T47D (cell line): ENCODE measurements around the gene CASKIN2.
"Not testable (repeated sequence)": the region's sequence is repeated elsewhere in the genome, so short reads cannot be mapped to it uniquely, and the experiment has no call there.

ENCODE experiments used
- DNase-seq, 2 experiments: peaks; one replicate each; pipeline versions ENCODE4 v3.0.0 to v3.0.0-alpha.2; 2011 to 2012; ENCODE audit warnings: low read depth in 1 of 2, low spot score in 1 of 2
- JUND ChIP-seq: IDR thresholded peaks from 2 replicates; pipeline ENCODE4 v1.6.1; 2012; ENCODE audit warnings: low read depth
- in situ Hi-C: cut with HindIII; loops from 2 replicates; pipeline ENCODE4 v1.10.0; 2016; ENCODE audit warnings: low sequenced_read_pairs, low pct_unique_long_range_greater_than_20kb

Gene CASKIN2

DNA sequence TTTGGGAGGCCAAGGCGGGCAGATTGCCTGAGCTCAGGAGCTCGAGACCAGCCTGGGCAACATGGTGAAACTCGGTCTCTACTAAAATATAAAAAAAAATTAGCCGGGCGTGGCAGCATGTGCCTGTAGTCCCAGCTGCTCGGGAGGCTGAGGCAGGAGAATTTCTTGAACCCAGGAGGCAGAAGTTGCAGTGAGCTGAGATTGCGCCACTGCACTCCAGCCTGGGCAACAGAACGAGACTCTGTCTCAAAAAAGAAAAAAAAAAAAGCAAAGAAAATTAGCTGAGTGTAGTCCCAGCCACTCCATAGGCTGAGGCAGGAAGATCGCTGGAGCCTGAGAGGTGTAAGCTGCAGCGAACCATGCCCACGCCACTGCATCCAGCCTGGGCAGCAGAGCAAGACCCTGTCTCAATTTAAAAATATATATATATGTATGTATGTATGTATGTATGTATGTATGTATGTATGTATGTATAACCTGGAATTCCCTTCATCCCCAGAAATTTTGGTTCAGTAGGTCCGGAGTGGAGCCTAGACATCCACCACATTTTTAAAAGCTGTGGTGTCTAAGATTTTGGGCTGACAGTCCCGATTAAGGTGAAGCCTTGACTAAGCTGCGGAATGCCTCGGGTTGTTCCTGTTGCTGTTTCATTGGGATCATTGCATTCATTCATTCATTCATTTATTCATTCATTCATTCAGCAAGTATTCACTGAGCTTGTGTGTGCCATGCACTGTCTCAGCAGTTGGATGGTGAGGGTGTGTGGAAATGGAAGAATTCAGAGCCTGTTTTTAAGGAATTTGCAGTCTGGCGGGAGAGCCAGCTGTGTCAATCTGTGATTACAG lies 33.0 kb downstream of the CASKIN2 start:
- in situ Hi-C loops: no loop called here
- no peak for DNase-seq
- TF ChIP-seq JUND: no peak

- no peak for TF ChIP-seq JUND
- no peak for DNase-seq
- in situ Hi-C loops: no loop called here
Measured at GRCh38 chr17:75481194-75482068, 33.9 kb downstream of the CASKIN2 start.

- TF ChIP-seq JUND: no peak
- no peak for DNase-seq
- in situ Hi-C loops: no loop called here
Measured at GRCh38 chr17:75480281-75480680, 35.1 kb downstream of the CASKIN2 start.

DNA sequence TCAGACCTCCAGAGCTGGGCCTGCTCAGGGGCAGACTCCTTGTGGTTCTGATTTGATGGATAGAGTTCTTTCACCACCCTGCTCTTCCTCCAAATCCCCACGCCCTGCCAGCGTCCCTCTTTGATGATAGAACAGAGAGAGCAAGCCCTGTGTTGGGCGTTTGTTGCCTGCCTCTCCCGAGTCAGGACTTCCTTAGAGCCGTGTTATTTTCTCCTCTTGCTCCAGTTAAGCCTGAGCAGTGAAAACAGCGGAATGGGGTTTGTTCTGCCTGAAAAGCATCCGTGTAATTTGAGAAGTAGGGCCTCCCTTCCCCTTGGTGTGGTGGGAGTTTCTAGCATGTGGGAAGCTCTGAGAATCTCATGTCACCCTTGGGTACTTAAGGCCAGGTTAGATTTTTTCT lies 36.8 kb downstream of the CASKIN2 start:
- in situ Hi-C loops: no loop called here
- DNase-seq: no peak
- no peak for TF ChIP-seq JUND

DNA sequence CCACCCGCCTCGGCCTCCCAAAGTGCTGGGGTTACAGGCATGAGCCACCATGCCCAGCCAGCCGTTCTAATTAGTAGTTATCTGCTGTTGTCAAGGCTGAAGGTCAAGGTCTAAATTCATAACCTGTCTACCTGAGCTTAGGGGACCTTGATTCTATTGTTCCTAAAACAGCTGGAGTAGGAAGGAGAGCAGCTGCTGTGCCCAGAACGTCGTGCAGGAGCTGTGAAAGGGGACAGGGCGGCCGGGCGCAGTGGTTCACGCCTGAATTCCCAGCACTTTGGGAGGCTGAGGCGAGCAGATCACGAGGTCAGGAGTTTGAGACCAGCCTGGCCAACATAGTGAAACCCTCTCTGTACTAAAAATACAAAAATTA lies 37.9 kb downstream of the CASKIN2 start:
- in situ Hi-C loops, DNase-seq: not testable (repeated sequence)

DNA sequence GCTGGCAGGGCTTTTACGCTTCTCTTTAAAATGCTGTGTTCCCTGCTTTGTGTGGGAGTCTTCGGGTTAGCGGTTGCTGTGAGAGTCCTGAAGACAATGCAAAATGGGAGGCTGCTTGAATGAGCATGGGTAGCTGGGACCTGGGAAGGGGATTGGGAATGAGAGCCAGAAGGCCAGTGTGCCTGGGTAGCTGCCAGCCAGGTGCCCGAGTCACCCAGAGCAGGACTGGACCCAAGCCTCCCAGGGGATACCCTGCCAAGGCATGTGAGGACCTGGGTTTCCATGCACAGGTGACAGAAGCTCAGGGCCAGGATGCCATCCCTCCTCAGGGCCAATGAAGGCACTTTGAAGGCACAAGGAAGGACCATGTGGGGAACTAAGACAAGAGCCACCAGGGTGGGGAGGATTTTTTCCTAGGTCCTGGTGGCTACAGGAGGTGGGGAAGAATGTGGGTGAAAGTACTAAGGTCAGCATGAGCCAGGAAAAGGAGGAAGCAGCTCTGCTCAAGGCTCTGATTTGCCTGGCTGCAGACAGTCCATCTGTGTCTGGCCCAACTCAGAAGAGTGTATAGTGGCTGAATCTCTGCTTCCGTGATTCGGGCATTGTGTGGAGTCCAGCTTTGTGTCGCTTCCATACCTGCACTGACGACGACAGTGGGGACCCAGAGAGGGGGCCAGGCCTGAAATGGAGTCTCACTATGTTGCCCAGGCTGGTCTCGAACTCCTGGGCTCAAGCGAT lies 38.4 kb downstream of the CASKIN2 start:
- in situ Hi-C loops: no loop called here
- TF ChIP-seq JUND: no peak
- DNase-seq: no peak

DNA sequence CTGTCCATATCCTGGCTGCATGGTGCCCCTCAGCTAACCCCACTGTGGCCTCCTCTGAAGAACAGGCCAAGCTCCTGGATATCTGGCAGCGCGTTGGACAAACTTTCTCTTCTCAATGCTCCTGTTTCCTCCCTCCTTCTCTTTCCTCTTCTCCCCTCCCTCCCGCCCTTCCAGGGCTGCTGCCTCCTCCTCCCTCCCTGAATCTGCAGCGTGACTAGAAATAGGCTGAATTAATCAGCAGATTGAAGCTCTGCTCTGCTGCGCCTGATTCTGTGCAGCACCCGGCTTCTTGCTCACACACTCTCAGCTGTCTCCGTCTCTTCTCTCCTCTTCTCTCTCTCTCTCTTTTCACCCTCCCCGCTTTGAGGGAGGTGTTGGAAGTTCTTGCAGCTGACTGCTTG lies 39.1 kb downstream of the CASKIN2 start:
- no peak for DNase-seq
- in situ Hi-C loops: no loop called here
- no peak for TF ChIP-seq JUND

DNA sequence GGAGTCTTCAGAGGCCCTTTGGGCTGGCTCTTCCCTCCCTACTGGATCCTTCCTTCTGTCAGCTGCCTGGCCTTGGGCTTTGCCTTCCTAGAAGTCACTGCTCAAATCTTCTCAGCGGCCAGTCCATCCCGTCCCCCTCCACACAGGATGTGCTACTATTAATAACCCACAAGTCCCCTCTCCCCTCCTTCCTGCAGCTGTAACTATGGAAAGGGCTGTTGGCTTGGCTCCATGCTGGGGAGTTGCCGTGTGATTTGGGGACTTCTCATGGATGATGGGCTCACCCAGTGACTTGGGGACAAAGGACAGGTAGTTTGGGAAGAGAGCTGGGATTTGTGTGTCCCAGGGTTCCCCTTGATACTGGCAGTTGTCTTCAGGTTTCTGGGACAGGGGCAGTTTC lies 39.5 kb downstream of the CASKIN2 start:
- DNase-seq: no peak
- in situ Hi-C loops: no loop called here
- no peak for TF ChIP-seq JUND

DNA sequence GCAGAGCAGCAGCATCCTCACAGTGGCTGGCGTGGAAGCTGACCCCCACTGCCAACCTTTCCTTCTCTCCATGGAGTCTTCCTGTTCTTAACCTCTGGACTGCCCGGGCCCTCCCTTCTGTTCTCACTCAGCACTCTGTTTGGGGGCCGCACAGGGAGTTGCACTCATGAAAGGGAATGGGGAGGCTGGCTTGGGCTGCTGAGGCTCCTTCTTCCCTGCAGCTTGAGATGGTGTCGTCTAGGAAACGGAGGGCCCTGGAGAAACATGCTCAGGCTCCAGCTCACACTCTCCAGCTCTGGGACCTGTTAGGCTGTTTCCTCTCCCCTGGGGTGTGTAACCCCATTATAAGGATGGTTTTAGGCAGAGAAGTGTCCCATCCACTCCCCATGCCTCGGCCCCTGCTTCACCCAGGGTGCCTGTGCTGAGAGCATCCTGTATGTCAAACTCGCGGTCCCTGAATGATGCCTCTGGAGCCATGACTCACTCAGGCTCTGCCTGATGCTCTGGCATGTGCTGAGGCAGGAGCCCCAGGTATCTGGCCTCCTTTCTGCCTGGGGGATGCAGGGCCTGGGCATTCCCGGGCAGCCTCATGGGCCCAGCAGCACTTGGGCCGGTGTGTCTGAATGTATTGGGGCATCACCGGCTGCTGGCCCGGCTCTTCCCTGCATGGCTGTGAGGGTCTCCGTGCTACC lies 40.0 kb downstream of the CASKIN2 start:
- no peak for TF ChIP-seq JUND
- no peak for DNase-seq
- in situ Hi-C loops: no loop called here

- in situ Hi-C loops: no loop called here
- DNase-seq: no peak
- no peak for TF ChIP-seq JUND
Measured at GRCh38 chr17:75474736-75475135, 40.6 kb downstream of the CASKIN2 start.

DNA sequence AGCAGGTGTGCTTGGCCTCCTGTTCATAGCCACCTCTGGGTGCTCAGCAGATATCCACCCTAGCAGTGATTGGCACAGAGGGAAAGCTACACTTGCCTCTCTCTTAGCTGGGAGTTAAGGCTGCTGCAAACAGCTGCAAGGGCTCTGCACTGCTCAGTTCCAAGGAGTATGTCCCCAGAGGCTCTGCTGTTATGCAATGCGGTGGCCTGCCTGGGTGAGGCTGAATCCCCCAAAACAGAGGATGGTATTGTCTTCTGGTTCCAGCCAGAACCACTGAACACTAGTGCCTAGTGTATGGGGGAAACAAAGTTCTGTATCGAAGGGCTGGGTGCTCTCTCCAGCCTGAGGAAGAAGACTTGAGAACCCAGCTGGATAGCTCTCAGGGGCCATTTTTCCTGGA lies 42.1 kb downstream of the CASKIN2 start:
- in situ Hi-C loops: no loop called here
- DNase-seq: no peak
- TF ChIP-seq JUND: no peak

GRCh38 chr17:75472119-75472518 lies 43.2 kb downstream of the CASKIN2 start:
- in situ Hi-C loops: no loop called here
- DNase-seq: peak in 1 of 2 experiments; percentile 74
- no peak for TF ChIP-seq JUND
